Uterus (tissue), 4 donors: ENCODE measurements around the gene CREBL2. TPM values are rescaled to one million over a fixed set of nuclear protein-coding genes. Genes with fewer than 3 reads are reported as not detected.
"Not testable (repeated sequence)": the region's sequence is repeated elsewhere in the genome, so short reads cannot be mapped to it uniquely, and the experiment has no call there.

Experiments used
- DNase-seq, 2 donors: peaks; one replicate each; pipeline ENCODE4 v3.0.0-alpha.2; 2019 to 2020
- H3K27ac ChIP-seq, 2 donors: fragments of 200-600 bp; sonication (generic); 1 replicate in 1 of 2; 2 replicates in 1 of 2; pipeline ENCODE4 v1.5.1; 2016 to 2018
- H3K27me3 ChIP-seq, 2 donors: fragments of 200-600 bp; sonication (generic); one replicate each; pipeline ENCODE4 v1.5.1; 2018 to 2019; ENCODE audit warnings: control low read depth in 1 of 2
- H3K36me3 ChIP-seq, 2 donors: fragments of 200-600 bp; sonication (generic); one replicate each; pipeline ENCODE4 v1.5.1; 2019; ENCODE audit warnings: control low read depth in 1 of 2
- H3K4me1 ChIP-seq, 2 donors: fragments of 200-600 bp; sonication (generic); one replicate each; pipeline ENCODE4 v1.5.1; 2018 to 2019; ENCODE audit warnings: control low read depth in 1 of 2
- H3K4me3 ChIP-seq, 2 donors: fragments of 200-600 bp; sonication (generic); 1 replicate in 1 of 2; 2 replicates in 1 of 2; pipeline ENCODE4 v1.5.1; 2018 to 2019; ENCODE audit warnings: mild to moderate bottlenecking in 1 of 2
- H3K9me3 ChIP-seq, 2 donors: fragments of 200-600 bp; sonication (generic); one replicate each; pipeline ENCODE4 v1.5.1; 2019; ENCODE audit warnings: control low read depth in 1 of 2
- POLR2A ChIP-seq, 2 donors: fragments of 450-650 bp; IDR thresholded peaks; one replicate each; pipeline ENCODE4 v1.6.1; 2016; ENCODE audit warnings: antibody characterized with exemption in 2 of 2, mild to moderate bottlenecking in 1 of 2, moderate library complexity in 1 of 2
- intact Hi-C: fragments of 100-400 bp; cut with DNase I; formaldehyde crosslinking; loops from one replicate; pipeline ENCODE4 v1.15.1; 2023; ENCODE audit warnings: low total_unique reads
- total RNA-seq, 4 donors: library from RNA; depleted of rRNA in 3 of 4; stranded (reverse); fragments of >200 nt in 3 of 4; gene quantifications; one replicate each; pipeline versions ENCODE4 v1.1.0 to v1.2.4, GENCODE V29; 2014 to 2023
- TF ChIP-seq, protein P1 (sequence below), 4 experiments: fragments of 200-600 bp in 2 of 4; fragments of 450-650 bp in 2 of 4; sonication (generic) in 2 of 4; IDR thresholded peaks; one replicate each; pipeline ENCODE4 v1.5.1; 2016 to 2019; ENCODE audit warnings: antibody characterized with exemption in 4 of 4, mild to moderate bottlenecking in 2 of 4, moderate library complexity in 1 of 4
- donor health status: DM: yes; HTN: yes; CAD: no.

Gene CREBL2
- total RNA-seq, 4 donors from 2014 or later, result 18.7 to 33.4 (median 28.3) TPM

DNA sequence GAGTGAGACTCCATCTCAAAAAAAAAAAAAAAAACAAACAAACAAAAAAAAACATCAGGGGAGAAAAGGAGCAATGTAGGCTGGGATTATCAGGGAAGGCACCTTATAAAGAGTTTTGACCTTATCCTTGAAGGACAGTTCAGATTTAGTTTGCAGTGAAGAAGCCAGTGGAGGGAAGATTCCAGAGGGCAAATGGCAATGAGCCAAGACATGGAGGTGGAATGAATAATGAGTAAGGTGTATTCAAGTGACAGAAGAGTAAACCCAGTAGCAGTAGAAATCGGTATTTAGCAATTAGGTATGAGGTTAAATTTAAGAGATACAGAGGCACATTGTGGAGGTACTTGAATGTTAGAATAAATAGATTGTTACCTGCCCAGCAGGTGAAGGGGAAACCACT is 46.8 kb upstream of the CREBL2 start:
- intact Hi-C loops, result loop anchor here (10.0 kb wide), 1 partner anchor 190 kb away; no protein-coding TSS in a partner anchor

DNA sequence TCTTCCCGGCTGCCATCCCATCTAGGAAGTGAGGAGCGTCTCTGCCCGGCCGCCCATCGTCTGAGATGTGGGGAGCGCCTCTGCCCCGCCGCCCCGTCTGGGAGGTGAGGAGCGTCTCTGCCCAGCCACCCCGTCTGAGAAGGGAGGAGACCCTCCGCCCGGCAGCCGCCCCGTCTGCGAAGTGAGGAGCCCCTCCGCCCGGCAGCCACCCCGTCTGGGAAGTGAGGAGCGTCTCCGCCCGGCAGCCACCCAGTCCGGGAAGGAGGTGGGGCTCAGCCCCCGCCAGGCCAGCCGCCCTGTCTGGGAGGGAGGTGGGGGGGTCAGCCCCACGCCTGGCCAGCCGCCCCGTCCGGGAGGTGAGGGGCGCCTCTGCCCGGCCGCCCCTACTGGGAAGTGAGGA is 45.7 kb upstream of the CREBL2 start:
- intact Hi-C loops, result loop anchor here (10.0 kb wide), 1 partner anchor 191 kb away; no protein-coding TSS in a partner anchor
- not testable (repeated sequence) for H3K9me3 ChIP-seq, H3K27me3 ChIP-seq, H3K4me1 ChIP-seq, H3K4me3 ChIP-seq, DNase-seq, H3K36me3 ChIP-seq, H3K27ac ChIP-seq

More for the DNA sequence above, 46.8 kb upstream of the CREBL2 start:
- no peaks in the 10 kb centered on the region for H3K36me3 ChIP-seq
- H3K4me1 ChIP-seq, result no peaks in the 10 kb centered on the region
- H3K27me3 ChIP-seq, result no peaks in the 10 kb centered on the region
- no peak overlapping the region for H3K4me3 ChIP-seq
- H3K27ac ChIP-seq, result no peak overlapping the region
- H3K9me3 ChIP-seq, result no peaks in the 10 kb centered on the region
- TF ChIP-seq, protein P1, sequence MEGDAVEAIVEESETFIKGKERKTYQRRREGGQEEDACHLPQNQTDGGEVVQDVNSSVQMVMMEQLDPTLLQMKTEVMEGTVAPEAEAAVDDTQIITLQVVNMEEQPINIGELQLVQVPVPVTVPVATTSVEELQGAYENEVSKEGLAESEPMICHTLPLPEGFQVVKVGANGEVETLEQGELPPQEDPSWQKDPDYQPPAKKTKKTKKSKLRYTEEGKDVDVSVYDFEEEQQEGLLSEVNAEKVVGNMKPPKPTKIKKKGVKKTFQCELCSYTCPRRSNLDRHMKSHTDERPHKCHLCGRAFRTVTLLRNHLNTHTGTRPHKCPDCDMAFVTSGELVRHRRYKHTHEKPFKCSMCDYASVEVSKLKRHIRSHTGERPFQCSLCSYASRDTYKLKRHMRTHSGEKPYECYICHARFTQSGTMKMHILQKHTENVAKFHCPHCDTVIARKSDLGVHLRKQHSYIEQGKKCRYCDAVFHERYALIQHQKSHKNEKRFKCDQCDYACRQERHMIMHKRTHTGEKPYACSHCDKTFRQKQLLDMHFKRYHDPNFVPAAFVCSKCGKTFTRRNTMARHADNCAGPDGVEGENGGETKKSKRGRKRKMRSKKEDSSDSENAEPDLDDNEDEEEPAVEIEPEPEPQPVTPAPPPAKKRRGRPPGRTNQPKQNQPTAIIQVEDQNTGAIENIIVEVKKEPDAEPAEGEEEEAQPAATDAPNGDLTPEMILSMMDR (IDR thresholded peaks at IDR 0.05), result no peak
- TF ChIP-seq POLR2A (IDR thresholded peaks at IDR 0.05), result no peak
- DNase-seq, result no peak

DNA sequence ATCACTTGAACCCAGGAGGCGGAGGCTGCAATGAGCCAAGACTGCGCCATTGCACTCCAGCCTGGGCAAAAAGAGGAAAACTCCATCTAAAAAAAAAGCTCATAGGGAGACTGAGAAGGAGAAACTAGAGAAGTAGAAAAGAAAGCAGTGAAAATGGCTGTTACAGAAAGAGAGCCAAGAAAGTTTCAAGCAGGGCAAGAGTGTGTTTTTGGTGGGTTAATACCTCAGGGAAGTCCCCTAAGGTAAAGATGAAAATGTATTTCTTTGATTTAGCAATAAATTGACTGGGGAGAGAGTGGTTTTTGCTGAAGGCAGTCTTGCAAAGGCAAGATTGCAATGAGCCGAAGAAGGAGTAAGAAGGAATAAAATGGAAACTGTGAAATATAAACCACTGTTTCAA is 39.0 kb upstream of the CREBL2 start:
- H3K27me3 ChIP-seq, result no peaks in the 10 kb centered on the region
- intact Hi-C loops, result no loop called here
- H3K4me1 ChIP-seq, result no peaks in the 10 kb centered on the region
- no peak overlapping the region for H3K27ac ChIP-seq
- TF ChIP-seq POLR2A (IDR thresholded peaks at IDR 0.05), result no peak
- TF ChIP-seq, protein P1 (IDR thresholded peaks at IDR 0.05), result no peak
- H3K9me3 ChIP-seq, result no peaks in the 10 kb centered on the region
- no peaks in the 10 kb centered on the region for H3K36me3 ChIP-seq
- no peak for DNase-seq
- H3K4me3 ChIP-seq, result no peak overlapping the region

DNA sequence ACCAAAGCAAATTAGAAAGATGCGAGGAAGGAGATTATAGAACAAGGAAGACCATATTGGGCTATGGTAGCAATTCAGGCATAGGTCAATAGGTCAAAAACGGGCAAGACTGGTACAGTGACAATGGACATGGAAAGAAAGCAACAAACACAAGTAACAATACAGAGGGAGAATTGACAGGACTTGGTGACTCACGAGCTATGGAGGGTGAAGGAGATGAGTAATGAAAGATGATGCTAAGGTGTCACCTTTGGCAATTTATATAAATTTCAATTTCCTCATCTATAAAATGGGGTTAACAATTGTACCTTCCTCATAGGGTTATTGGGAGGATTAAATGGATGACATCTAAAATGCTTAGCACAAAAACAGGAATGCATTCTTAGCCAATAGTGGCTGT is 33.9 kb upstream of the CREBL2 start:
- Histone ChIP-seq H3K4me3 (no peak overlapping the region), H3K4me1 (no peaks in the 10 kb centered on the region), H3K36me3 (no peaks in the 10 kb centered on the region), H3K27ac (no peak overlapping the region), H3K9me3 (no peaks in the 10 kb centered on the region), H3K27me3 (no peaks in the 10 kb centered on the region)
- DNase-seq, result no peak
- TF ChIP-seq POLR2A (IDR thresholded peaks at IDR 0.05), result no peak
- TF ChIP-seq, protein P1 (IDR thresholded peaks at IDR 0.05), result no peak
- intact Hi-C loops, result no loop called here

DNA sequence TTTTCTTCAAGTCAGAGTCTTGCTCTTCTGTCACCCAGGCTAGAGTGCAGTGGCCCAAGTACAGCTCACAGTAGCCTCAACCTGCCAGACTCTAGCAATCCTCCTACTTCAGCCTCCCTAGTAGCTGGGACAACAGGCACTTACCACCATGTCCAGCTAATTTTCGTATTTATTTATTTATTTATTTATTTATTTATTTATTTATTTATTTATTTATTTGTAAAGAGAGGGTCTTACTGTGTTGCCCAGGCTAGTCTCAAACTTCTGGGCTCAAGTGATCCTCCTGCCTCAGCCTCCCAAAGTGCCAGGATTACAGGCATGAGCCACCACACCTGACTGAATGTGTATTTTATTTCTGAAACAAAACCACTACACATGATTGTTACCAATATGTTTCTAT is 31.0 kb upstream of the CREBL2 start:
- intact Hi-C loops, DNase-seq, H3K9me3 ChIP-seq, H3K27me3 ChIP-seq, H3K4me3 ChIP-seq, H3K36me3 ChIP-seq, H3K27ac ChIP-seq, H3K4me1 ChIP-seq: not testable (repeated sequence)

DNA sequence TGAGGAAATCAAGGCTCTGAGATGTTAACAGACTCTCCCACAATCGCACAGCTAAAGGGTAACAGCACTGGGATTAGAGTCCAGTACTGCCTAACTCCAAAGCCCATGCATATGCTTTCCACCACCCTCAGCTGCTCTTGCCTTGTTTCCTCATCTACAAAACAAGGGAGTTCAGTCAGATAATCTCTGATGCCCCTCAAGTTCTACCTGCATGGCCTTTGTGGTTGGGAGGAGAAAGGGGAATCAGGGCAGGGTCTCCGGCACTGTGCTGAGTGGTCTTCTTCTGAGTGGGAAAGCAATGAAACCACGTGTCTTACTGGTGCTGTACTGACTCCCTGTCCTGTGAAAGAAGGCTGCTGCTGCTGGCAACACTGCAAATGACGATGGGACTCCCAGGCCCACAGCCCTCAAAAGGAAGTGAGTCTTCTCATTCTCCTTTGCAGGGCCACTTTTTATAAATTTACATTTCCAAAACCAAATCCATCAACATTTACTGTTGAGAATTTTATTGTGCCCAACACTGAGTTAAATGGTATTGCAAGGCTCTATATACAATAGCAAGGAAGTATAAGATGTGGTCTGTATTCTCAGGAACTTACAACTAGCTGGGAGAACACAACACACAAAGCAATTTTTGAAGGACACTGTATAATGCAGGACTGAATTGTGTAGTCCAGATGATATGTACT is 29.3 kb upstream of the CREBL2 start:
- Histone ChIP-seq H3K27ac (no peak overlapping the region), H3K36me3 (no peaks in the 10 kb centered on the region), H3K27me3 (no peaks in the 10 kb centered on the region), H3K4me1 (no peaks in the 10 kb centered on the region), H3K4me3 (no peak overlapping the region), H3K9me3 (no peaks in the 10 kb centered on the region)
- no peak for TF ChIP-seq POLR2A (IDR thresholded peaks at IDR 0.05)
- TF ChIP-seq, protein P1 (IDR thresholded peaks at IDR 0.05), result no peak
- no peak for DNase-seq
- intact Hi-C loops, result no loop called here
